GM12874 (cell line): ENCODE results near the gene EMX1.

Source experiments
- CTCF ChIP-seq: IDR thresholded peaks from 2 replicates; pipeline ENCODE4 v1.5.1; 2011; ENCODE audit warnings: low read depth, mild to moderate bottlenecking, control low read depth, low read length, moderate library complexity; ENCODE audit not compliant: insufficient read depth

The EMX1 gene

GRCh38 chr2:72894514-72894913 lies 22.8 kb upstream of the EMX1 start:
- no peak for TF ChIP-seq CTCF

- TF ChIP-seq CTCF: no peak
Measured at GRCh38 chr2:72895154-72895553, 22.2 kb upstream of the EMX1 start.

GRCh38 chr2:72895759-72896281 lies 21.5 kb upstream of the EMX1 start:
- TF ChIP-seq CTCF: no peak

- TF ChIP-seq CTCF: no peak
Measured at GRCh38 chr2:72896446-72896845, 20.9 kb upstream of the EMX1 start.

GRCh38 chr2:72897785-72898584 lies 19.3 kb upstream of the EMX1 start:
- no peak for TF ChIP-seq CTCF

- TF ChIP-seq CTCF: no peak
Measured at GRCh38 chr2:72898585-72898906, 18.8 kb upstream of the EMX1 start.

- TF ChIP-seq CTCF: no peak
Measured at GRCh38 chr2:72900191-72900825, 17.0 kb upstream of the EMX1 start.
